GM23338 (cell line): ENCODE measurements around the gene TESK2. TPM values are rescaled to one million over a fixed set of nuclear protein-coding genes. Genes with fewer than 3 reads are reported as not detected.

Experiments
- ATAC-seq: fragments of 200-7000 bp; cut with Tn5 transposase; 3 replicates; pipeline ENCODE4 v1.9.1; 2020
- DNase-seq: peaks from one replicate; pipeline ENCODE4 v3.0.0-alpha.2; 2015; ENCODE audit warnings: low spot score
- H2AFZ ChIP-seq: fragments of 200-600 bp; sonication (generic); 2 replicates; pipeline ENCODE4 v1.8.0; 2016; ENCODE audit warnings: antibody characterized with exemption, mild to moderate bottlenecking, moderate library complexity
- H3F3A ChIP-seq: fragments of 200-600 bp; sonication (generic); replicated peaks from 2 replicates; pipeline ENCODE4 v1.8.0; 2017; ENCODE audit warnings: antibody characterized with exemption, mixed run types, low read depth
- H3K27ac ChIP-seq: fragments of 200-600 bp; sonication (generic); 2 replicates; pipeline ENCODE4 v1.6.1; 2016; ENCODE audit warnings: low read depth
- H3K27me3 ChIP-seq: fragments of 200-600 bp; sonication (generic); 2 replicates; pipeline ENCODE4 v1.8.0; 2016; ENCODE audit warnings: mild to moderate bottlenecking, mixed run types, moderate library complexity; ENCODE audit not compliant: insufficient read depth
- H3K36me3 ChIP-seq: fragments of 200-600 bp; sonication (generic); 2 replicates; pipeline ENCODE4 v1.8.0; 2016; ENCODE audit warnings: mild to moderate bottlenecking; ENCODE audit not compliant: insufficient read depth
- H3K4me1 ChIP-seq: fragments of 200-600 bp; sonication (generic); 2 replicates; pipeline ENCODE4 v1.8.0; 2016; ENCODE audit warnings: mild to moderate bottlenecking, moderate library complexity; ENCODE audit not compliant: insufficient read depth
- H3K4me2 ChIP-seq: fragments of 200-600 bp; sonication (generic); 2 replicates; pipeline ENCODE4 v1.7.1; 2017; ENCODE audit warnings: mixed run types
- H3K4me3 ChIP-seq: fragments of 200-600 bp; sonication (generic); 2 replicates; pipeline ENCODE4 v1.6.1; 2016; ENCODE audit warnings: mixed run types
- H3K79me2 ChIP-seq: fragments of 200-600 bp; sonication (generic); replicated peaks from 2 replicates; pipeline ENCODE4 v1.8.0; 2017; ENCODE audit warnings: mild to moderate bottlenecking; ENCODE audit not compliant: insufficient read depth
- H3K9me2 ChIP-seq: fragments of 200-600 bp; sonication (generic); 2 replicates; pipeline ENCODE4 v1.8.0; 2017; ENCODE audit not compliant: insufficient read depth
- H4K20me1 ChIP-seq: fragments of 200-600 bp; sonication (generic); replicated peaks from 2 replicates; pipeline ENCODE4 v1.8.0; 2017; ENCODE audit warnings: mild to moderate bottlenecking; ENCODE audit not compliant: insufficient read depth
- H3K27ac Mint-ChIP-seq: 2 replicates; pipeline ENCODE4 v1.8.0; 2020; ENCODE audit warnings: inconsistent platforms, mild to moderate bottlenecking, moderate library complexity, mixed read lengths
- H3K27me3 Mint-ChIP-seq: 3 replicates; pipeline ENCODE4 v1.8.0; 2022; ENCODE audit warnings: low read depth, mild to moderate bottlenecking, moderate library complexity, mixed read lengths, inconsistent platforms; ENCODE audit not compliant: insufficient read depth, poor library complexity
- H3K36me3 Mint-ChIP-seq: 3 replicates; pipeline ENCODE4 v1.8.0; 2021; ENCODE audit warnings: low read depth, mild to moderate bottlenecking, inconsistent platforms, moderate library complexity, mixed read lengths
- H3K4me1 Mint-ChIP-seq: 3 replicates; pipeline ENCODE4 v1.8.0; 2020; ENCODE audit warnings: mild to moderate bottlenecking, inconsistent platforms, mixed read lengths
- H3K4me3 Mint-ChIP-seq: 3 replicates; pipeline ENCODE4 v1.8.0; 2021; ENCODE audit warnings: moderate library complexity, mild to moderate bottlenecking, inconsistent platforms, mixed read lengths
- H3K9me3 Mint-ChIP-seq: 3 replicates; pipeline ENCODE4 v1.8.0; 2020; ENCODE audit warnings: moderate library complexity, mild to moderate bottlenecking, inconsistent platforms, mixed read lengths
- CTCF ChIP-seq, 2 experiments: fragments of 200-600 bp in 1 of 2; sonication (generic) in 1 of 2; conservative IDR thresholded peaks; 2 replicates each; pipeline versions ENCODE4 v1.5.1 to v1.6.1; 2016 to 2017; ENCODE audit warnings: antibody characterized with exemption in 2 of 2, low read depth in 2 of 2, mild to moderate bottlenecking in 2 of 2, moderate library complexity in 1 of 2
- EZH2 ChIP-seq: fragments of 200-600 bp; sonication (generic); IDR thresholded peaks from one replicate; pipeline ENCODE4 v1.8.0; 2017; ENCODE audit warnings: antibody characterized with exemption, mild to moderate bottlenecking, low read depth; ENCODE audit not compliant: unreplicated experiment
- EZH2phosphoT487 ChIP-seq: fragments of 200-600 bp; sonication (generic); IDR thresholded peaks from one replicate; pipeline ENCODE4 v1.8.1; 2018; ENCODE audit warnings: antibody characterized with exemption; ENCODE audit not compliant: unreplicated experiment
- JUNB ChIP-seq: IDR thresholded peaks from one replicate; pipeline ENCODE4 v1.6.1; 2016; ENCODE audit warnings: antibody characterized with exemption; ENCODE audit not compliant: unreplicated experiment
- NANOG ChIP-seq: IDR thresholded peaks from 2 replicates; pipeline ENCODE4 v1.6.1; 2016; ENCODE audit warnings: antibody characterized with exemption, borderline replicate concordance
- POLR2AphosphoS5 ChIP-seq: IDR thresholded peaks from 2 replicates; pipeline ENCODE4 v1.6.1; 2016; ENCODE audit warnings: antibody characterized with exemption, low read depth
- STAT1 ChIP-seq: IDR thresholded peaks from one replicate; pipeline ENCODE4 v1.6.1; 2016; ENCODE audit warnings: antibody characterized with exemption; ENCODE audit not compliant: unreplicated experiment
- ZNF331 ChIP-seq: fragments of 250-450 bp; sonication (Bioruptor Pico); IDR thresholded peaks from 2 replicates; pipeline ENCODE4 v1.5.0; 2020; ENCODE audit warnings: low read depth, mild to moderate bottlenecking, moderate library complexity
- polyA plus RNA-seq: library from polyadenylated mRNA; unstranded; fragments of >200 nt; fragmentation: Nextera tagmentation; extraction: Ambion mirVana; gene quantifications from 2 replicates; pipeline ENCODE4 v1.2.1, GENCODE V29; 2016
- total RNA-seq: library from RNA; depleted of rRNA; stranded (reverse); fragments of >200 nt; shearing (Covaris generic); gene quantifications from 2 replicates; pipeline ENCODE4 v1.2.3, GENCODE V29; 2014
- TF ChIP-seq, protein P1 (sequence below): IDR thresholded peaks from 2 replicates; pipeline ENCODE4 v1.6.1; 2016; ENCODE audit warnings: antibody characterized with exemption
- TF ChIP-seq, protein P2 (sequence below): IDR thresholded peaks from one replicate; pipeline ENCODE4 v1.6.1; 2018; ENCODE audit warnings: antibody characterized with exemption; ENCODE audit not compliant: unreplicated experiment

TESK2 gene
- total and polyA plus RNA-seq, 2 experiments from 2014 or later: 5.2 to 14.0 TPM

DNA sequence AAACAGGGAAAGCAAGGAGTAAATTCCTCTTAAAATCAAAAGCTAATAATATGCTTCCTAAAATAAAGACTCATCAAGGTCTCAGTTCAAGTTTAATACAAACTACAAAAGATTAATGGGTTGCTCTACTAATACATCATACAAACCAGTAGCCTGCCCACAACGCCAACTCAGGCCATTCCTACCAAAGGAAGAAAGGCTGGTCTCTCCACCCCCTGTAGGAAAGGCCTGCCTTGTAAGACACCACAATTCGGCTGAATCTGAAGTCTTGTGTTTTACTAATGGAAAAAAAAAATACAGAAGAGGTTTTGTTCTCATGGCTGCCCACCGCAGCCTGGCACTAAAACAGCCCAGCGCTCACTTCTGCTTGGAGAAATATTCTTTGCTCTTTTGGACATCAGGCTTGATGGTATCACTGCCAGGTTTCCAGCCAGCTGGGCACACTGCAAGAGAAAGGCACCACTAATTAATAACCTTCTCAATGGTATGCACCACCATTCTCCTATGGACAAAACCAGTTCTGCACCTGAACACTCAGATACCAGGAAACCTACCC, 20.1 kb upstream of the TESK2 start:
- H3K9me3 Mint-ChIP-seq: no peaks in the 10 kb centered on the region
- Histone ChIP-seq H3K79me2 (peaks cover 22% of the 10 kb centered on the region), H3K4me3 (no peak overlapping the region), H3K36me3 (peaks cover 70% of the 10 kb centered on the region), H3K4me1 (no peaks in the 10 kb centered on the region), H3K4me2 (no peak overlapping the region), H2AFZ (no peak overlapping the region), H3K27ac (peak overlapping the region; percentile 86; the same call in 1 of the 2 replicates), H3K9me2 (no peaks in the 10 kb centered on the region), H4K20me1 (peaks cover 48% of the 10 kb centered on the region), H3K27me3 (no peaks in the 10 kb centered on the region), H3F3A (peaks cover 75% of the 10 kb centered on the region)
- peaks cover 82% of the 10 kb centered on the region for H3K36me3 Mint-ChIP-seq
- no peak overlapping the region; the same call in 2 of the 3 replicates for H3K4me3 Mint-ChIP-seq
- no peak overlapping the region for H3K27ac Mint-ChIP-seq
- TF ChIP-seq POLR2AphosphoS5: 0 out of 2 replicates have a peak, but pooled peaks have one; percentile 3
- TF ChIP-seq ZNF331 (CRISPR knock-in tag): no peak
- DNase-seq: no peak
- ATAC-seq: no peak
- H3K4me1 Mint-ChIP-seq: no peaks in the 10 kb centered on the region
- no peaks in the 10 kb centered on the region for H3K27me3 Mint-ChIP-seq

DNA sequence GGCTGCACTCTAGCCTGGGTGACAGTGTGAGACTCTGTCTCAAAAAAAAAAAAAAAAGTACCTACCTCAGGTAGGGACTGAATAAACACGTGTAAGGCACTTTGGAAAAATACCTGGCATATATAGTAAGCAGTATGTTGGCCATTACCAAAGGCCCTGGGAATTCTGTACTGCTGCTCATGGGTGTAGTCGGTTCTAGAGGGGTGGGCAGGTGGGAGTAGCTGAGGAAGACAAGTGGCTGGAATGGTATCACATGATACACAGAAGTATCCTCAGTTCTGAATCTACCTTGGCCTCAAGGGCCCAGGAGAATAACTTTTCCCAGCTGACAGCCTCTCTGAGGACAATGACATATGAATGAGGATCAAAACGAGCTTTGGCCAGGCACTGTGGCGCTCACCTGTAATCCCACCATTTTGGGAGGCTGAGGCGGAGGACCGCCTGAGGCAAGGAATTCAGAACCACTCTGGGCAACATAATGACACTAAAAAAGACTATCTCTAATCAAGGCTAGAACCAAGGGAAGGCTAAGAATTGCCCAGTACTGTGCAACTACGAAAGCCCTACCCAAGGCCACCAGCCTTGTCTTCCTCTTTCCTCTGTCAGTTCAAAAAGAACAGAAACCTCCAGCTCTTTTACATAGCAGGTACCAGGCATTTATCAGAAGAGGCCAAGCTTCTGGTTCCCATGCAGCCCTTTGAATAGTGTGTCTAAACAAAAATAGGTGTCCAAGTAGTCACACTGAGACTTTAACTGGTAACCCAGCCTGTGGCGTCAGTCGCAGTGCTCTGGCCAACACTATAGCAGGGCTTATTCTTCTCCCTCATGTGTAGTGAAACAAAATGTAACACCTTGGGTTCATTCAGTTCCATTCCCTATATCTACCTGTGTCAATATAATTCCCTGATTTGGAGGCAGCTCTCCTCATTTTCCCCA, 19.3 kb upstream of the TESK2 start:
- DNase-seq: no peak
- Mint-ChIP-seq H3K27ac (no peak overlapping the region; the same call in 1 of the 2 replicates), H3K9me3 (no peaks in the 10 kb centered on the region), H3K4me1 (no peaks in the 10 kb centered on the region), H3K36me3 (peaks cover 74% of the 10 kb centered on the region), H3K27me3 (no peaks in the 10 kb centered on the region), H3K4me3 (no peak overlapping the region; the same call in 2 of the 3 replicates)
- Histone ChIP-seq H2AFZ (no peak overlapping the region), H3K79me2 (peaks cover 16% of the 10 kb centered on the region), H3K4me3 (no peak overlapping the region), H3K36me3 (peaks cover 64% of the 10 kb centered on the region), H3K4me1 (no peaks in the 10 kb centered on the region), H3F3A (peaks cover 69% of the 10 kb centered on the region), H3K9me2 (no peaks in the 10 kb centered on the region), H3K4me2 (no peak overlapping the region), H3K27ac (peak overlapping the region; percentile 86; the same call in 1 of the 2 replicates), H4K20me1 (peaks cover 42% of the 10 kb centered on the region), H3K27me3 (no peaks in the 10 kb centered on the region)
- no peak for ATAC-seq
- no peak for TF ChIP-seq STAT1
- TF ChIP-seq, protein P1, sequence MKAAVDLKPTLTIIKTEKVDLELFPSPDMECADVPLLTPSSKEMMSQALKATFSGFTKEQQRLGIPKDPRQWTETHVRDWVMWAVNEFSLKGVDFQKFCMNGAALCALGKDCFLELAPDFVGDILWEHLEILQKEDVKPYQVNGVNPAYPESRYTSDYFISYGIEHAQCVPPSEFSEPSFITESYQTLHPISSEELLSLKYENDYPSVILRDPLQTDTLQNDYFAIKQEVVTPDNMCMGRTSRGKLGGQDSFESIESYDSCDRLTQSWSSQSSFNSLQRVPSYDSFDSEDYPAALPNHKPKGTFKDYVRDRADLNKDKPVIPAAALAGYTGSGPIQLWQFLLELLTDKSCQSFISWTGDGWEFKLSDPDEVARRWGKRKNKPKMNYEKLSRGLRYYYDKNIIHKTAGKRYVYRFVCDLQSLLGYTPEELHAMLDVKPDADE: no peak
- no peak for TF ChIP-seq ZNF331 (CRISPR knock-in tag)
- TF ChIP-seq, protein P2, sequence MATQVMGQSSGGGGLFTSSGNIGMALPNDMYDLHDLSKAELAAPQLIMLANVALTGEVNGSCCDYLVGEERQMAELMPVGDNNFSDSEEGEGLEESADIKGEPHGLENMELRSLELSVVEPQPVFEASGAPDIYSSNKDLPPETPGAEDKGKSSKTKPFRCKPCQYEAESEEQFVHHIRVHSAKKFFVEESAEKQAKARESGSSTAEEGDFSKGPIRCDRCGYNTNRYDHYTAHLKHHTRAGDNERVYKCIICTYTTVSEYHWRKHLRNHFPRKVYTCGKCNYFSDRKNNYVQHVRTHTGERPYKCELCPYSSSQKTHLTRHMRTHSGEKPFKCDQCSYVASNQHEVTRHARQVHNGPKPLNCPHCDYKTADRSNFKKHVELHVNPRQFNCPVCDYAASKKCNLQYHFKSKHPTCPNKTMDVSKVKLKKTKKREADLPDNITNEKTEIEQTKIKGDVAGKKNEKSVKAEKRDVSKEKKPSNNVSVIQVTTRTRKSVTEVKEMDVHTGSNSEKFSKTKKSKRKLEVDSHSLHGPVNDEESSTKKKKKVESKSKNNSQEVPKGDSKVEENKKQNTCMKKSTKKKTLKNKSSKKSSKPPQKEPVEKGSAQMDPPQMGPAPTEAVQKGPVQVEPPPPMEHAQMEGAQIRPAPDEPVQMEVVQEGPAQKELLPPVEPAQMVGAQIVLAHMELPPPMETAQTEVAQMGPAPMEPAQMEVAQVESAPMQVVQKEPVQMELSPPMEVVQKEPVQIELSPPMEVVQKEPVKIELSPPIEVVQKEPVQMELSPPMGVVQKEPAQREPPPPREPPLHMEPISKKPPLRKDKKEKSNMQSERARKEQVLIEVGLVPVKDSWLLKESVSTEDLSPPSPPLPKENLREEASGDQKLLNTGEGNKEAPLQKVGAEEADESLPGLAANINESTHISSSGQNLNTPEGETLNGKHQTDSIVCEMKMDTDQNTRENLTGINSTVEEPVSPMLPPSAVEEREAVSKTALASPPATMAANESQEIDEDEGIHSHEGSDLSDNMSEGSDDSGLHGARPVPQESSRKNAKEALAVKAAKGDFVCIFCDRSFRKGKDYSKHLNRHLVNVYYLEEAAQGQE: no peak
- no peak for TF ChIP-seq NANOG
- no peak for TF ChIP-seq JUNB
- no peak for TF ChIP-seq EZH2
- TF ChIP-seq CTCF (conservative IDR thresholded peaks at IDR 0.05; ENCODE audit: low read depth in 2 of 2): no peak
- no peak for TF ChIP-seq EZH2phosphoT487
- no peak; the same call in none of the 2 replicates for TF ChIP-seq POLR2AphosphoS5
